WERI-Rb-1 (cell line): ENCODE data around the gene GLIPR1.

Experiments
- DNase-seq: peaks from one replicate; pipeline ENCODE4 v3.0.0-alpha.2; 2020
- H3K27ac ChIP-seq: fragments of 250-450 bp; sonication (Bioruptor Pico); 2 replicates; pipeline ENCODE4 v1.5.1; 2020; ENCODE audit warnings: mild to moderate bottlenecking, moderate library complexity
- H3K27me3 ChIP-seq: fragments of 250-450 bp; sonication (Bioruptor Pico); 2 replicates; pipeline ENCODE4 v1.5.1; 2021; ENCODE audit warnings: mild to moderate bottlenecking, low read depth, moderate library complexity; ENCODE audit not compliant: insufficient read depth, severe bottlenecking
- H3K36me3 ChIP-seq: fragments of 250-450 bp; sonication (Bioruptor Pico); 2 replicates; pipeline ENCODE4 v1.5.1; 2020; ENCODE audit warnings: mild to moderate bottlenecking, moderate library complexity
- H3K4me3 ChIP-seq: 2 replicates; pipeline ENCODE4 v1.5.1; 2011; ENCODE audit warnings: low read depth, mild to moderate bottlenecking, control low read depth, low read length
- H3K9me3 ChIP-seq: fragments of 250-450 bp; sonication (Bioruptor Pico); 2 replicates; pipeline ENCODE4 v1.5.1; 2021; ENCODE audit warnings: mild to moderate bottlenecking, moderate library complexity; ENCODE audit not compliant: severe bottlenecking
- TF ChIP-seq, protein P1 (sequence below): IDR thresholded peaks from 2 replicates; pipeline ENCODE4 v1.5.1; 2011; ENCODE audit warnings: low read depth, mild to moderate bottlenecking, control low read depth, inconsistent platforms, low read length

Gene GLIPR1

DNA sequence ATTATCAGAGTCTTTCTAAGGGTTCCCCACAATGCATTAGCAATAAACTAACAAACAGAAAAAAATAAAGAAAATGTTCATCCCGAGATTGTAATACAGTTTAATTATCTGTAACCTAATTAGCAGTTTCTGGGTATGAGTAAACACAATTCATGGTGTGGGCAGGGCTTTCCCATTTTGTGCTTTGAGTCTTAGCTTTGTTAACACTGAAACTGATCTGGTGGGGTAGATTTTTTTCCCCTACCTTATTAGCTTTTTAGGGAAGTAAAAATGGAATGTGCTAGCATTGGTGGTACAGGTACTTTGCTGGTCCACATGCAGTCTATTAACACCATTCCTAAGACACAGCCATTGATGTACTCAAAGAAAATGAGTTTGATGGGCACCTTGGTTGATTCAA lies 49.3 kb downstream of the GLIPR1 start:
- TF ChIP-seq, protein P1, sequence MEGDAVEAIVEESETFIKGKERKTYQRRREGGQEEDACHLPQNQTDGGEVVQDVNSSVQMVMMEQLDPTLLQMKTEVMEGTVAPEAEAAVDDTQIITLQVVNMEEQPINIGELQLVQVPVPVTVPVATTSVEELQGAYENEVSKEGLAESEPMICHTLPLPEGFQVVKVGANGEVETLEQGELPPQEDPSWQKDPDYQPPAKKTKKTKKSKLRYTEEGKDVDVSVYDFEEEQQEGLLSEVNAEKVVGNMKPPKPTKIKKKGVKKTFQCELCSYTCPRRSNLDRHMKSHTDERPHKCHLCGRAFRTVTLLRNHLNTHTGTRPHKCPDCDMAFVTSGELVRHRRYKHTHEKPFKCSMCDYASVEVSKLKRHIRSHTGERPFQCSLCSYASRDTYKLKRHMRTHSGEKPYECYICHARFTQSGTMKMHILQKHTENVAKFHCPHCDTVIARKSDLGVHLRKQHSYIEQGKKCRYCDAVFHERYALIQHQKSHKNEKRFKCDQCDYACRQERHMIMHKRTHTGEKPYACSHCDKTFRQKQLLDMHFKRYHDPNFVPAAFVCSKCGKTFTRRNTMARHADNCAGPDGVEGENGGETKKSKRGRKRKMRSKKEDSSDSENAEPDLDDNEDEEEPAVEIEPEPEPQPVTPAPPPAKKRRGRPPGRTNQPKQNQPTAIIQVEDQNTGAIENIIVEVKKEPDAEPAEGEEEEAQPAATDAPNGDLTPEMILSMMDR, result no peak
- no peak overlapping the region for H3K27ac ChIP-seq
- H3K9me3 ChIP-seq, result no peaks in the 10 kb centered on the region
- H3K27me3 ChIP-seq, result no peaks in the 10 kb centered on the region
- H3K4me3 ChIP-seq, result no peak overlapping the region
- H3K36me3 ChIP-seq, result no peaks in the 10 kb centered on the region
- DNase-seq, result no peak

DNA sequence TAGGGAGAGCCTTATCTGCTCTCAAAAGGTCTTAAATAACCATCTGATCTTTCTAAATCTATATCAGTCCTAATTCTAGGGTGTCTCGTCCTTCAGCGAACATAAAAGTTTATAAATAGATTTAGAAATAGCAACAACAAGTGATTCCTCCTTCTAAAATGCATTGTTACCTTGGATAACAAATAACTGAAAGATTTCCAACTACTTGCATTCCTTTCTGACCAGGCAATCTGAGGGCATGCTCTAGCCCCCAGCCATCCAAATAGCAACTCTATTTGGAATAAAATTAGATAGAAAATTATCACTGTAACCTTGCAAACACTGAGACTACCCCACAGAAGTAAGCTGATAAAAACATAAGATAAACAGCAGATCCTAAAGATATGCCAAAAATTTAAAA lies 52.7 kb downstream of the GLIPR1 start:
- TF ChIP-seq, protein P1, result no peak
- no peaks in the 10 kb centered on the region for H3K27me3 ChIP-seq
- H3K9me3 ChIP-seq, result no peaks in the 10 kb centered on the region
- no peaks in the 10 kb centered on the region for H3K36me3 ChIP-seq
- no peak overlapping the region for H3K4me3 ChIP-seq
- H3K27ac ChIP-seq, result no peak overlapping the region
- DNase-seq, result no peak

DNA sequence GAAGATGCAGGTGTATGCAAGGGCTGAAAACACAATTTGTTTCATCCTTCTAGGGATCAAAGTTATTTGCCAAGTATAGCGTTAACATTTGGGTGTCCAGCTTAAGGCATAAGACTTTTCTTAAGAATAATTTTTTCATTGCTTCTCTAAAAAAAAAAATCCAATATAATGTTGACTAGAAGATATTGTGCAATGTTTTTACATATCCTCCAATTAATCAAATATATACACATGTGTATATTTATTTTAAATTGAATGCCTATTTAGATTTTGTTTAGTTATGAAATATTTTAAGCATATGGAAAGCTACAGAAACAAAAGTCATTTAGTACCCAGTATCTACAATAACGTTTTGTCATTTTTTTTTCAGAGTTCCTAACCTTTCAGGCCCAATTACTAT lies 59.3 kb downstream of the GLIPR1 start:
- no peaks in the 10 kb centered on the region for H3K9me3 ChIP-seq
- H3K27me3 ChIP-seq, result no peaks in the 10 kb centered on the region
- DNase-seq, result no peak
- H3K4me3 ChIP-seq, result no peak overlapping the region
- H3K36me3 ChIP-seq, result no peaks in the 10 kb centered on the region
- H3K27ac ChIP-seq, result no peak overlapping the region
- TF ChIP-seq, protein P1, result no peak

DNA sequence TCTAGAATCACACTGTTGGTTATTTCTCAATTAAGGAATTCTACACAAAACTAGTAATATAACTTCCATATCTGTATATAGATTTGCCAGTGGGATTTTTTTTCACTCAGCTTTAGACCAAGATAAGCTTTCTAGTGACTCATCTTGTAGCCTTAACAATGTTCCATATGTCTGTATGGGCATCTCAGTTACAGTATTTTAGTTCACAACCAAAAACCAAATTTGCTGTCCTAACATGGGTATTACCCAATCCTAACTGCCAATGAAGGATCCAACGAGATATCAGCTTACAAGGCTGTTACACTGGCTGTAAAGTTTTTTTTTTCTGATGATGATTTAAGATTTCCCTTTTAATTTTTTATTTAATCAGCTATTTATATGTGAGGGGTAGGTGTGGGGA lies 62.4 kb downstream of the GLIPR1 start:
- Histone ChIP-seq H3K36me3 (no peaks in the 10 kb centered on the region), H3K27me3 (no peaks in the 10 kb centered on the region), H3K9me3 (no peaks in the 10 kb centered on the region), H3K4me3 (no peak overlapping the region), H3K27ac (no peak overlapping the region)
- TF ChIP-seq, protein P1, result no peak
- no peak for DNase-seq

DNA sequence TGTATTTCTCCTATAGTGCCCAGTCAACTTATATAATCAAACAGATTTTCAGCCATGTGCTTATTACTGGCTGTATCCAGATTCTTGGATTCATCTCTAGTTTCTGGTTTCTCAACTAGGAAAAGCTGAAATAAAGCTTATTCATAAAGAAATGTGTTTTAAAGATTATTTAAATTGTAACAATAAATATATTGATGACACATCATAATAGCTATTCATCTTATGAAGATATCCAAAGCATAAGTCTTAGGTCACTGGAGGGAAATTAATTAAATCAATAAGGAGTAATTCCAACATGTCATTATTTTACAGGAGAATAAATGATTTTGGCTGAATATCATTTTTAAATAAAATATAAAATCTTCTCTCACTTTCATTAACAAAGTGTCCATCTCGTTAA lies 63.0 kb downstream of the GLIPR1 start:
- Histone ChIP-seq H3K27me3 (no peaks in the 10 kb centered on the region), H3K4me3 (no peak overlapping the region), H3K27ac (no peak overlapping the region), H3K9me3 (no peaks in the 10 kb centered on the region), H3K36me3 (no peaks in the 10 kb centered on the region)
- DNase-seq, result no peak
- TF ChIP-seq, protein P1, result no peak

DNA sequence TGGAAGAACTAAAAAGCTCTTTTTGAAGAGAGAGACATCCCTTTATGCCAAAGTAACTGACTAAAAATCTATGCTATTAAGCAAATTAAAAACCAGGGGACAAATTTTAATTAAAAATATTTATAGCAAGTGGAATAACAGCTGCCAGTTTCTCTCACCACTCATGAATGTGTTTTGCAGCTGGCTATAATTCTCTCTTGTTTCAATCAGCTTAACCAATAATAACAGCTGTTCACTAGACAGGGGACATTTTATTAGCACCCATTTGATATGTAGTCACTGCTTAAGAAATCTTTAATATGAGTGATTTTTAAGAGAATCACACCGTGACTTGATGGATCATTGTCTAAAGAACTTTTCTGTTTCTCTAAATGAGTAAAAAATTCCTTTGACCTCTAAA lies 65.1 kb downstream of the GLIPR1 start:
- no peaks in the 10 kb centered on the region for H3K27me3 ChIP-seq
- no peak overlapping the region for H3K4me3 ChIP-seq
- no peak for DNase-seq
- no peak overlapping the region for H3K27ac ChIP-seq
- no peaks in the 10 kb centered on the region for H3K9me3 ChIP-seq
- TF ChIP-seq, protein P1, result no peak
- no peaks in the 10 kb centered on the region for H3K36me3 ChIP-seq
